Measurements from ENCODE around the gene ZNF362. TPM values are rescaled to one million over a fixed set of nuclear protein-coding genes. Genes with fewer than 3 reads are reported as not detected.

ZNF362 gene
- total and polyA plus RNA-seq, 10 of the 15 experiments (the other 5 are each of a cell fraction or from before 2014, with no cell fraction given), result 0.74 to 22.8 (median 7.4) TPM

DNA sequence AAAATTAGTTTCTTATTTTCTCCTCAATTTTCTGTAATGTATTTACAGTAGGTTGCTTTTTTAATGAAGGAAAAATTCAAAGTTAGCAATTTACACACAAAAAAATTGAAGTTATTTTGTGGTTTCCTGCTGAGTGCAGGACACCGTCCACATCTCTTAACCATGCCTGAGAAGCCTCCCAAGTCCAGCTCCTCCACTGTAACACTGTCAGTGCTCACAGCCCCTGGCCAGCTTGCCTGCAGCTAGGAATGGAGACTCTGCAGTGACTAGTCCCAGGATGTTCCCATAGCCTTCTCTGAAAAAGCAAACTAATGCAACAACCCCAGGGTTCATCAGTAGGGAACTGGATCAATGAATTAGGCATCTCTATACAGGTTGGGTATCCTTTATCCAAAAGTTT lies 61.1 kb downstream of the ZNF362 start (continued):
- TF ChIP-seq, protein P1, sequence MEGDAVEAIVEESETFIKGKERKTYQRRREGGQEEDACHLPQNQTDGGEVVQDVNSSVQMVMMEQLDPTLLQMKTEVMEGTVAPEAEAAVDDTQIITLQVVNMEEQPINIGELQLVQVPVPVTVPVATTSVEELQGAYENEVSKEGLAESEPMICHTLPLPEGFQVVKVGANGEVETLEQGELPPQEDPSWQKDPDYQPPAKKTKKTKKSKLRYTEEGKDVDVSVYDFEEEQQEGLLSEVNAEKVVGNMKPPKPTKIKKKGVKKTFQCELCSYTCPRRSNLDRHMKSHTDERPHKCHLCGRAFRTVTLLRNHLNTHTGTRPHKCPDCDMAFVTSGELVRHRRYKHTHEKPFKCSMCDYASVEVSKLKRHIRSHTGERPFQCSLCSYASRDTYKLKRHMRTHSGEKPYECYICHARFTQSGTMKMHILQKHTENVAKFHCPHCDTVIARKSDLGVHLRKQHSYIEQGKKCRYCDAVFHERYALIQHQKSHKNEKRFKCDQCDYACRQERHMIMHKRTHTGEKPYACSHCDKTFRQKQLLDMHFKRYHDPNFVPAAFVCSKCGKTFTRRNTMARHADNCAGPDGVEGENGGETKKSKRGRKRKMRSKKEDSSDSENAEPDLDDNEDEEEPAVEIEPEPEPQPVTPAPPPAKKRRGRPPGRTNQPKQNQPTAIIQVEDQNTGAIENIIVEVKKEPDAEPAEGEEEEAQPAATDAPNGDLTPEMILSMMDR (IDR thresholded peaks at IDR 0.05 in 2 of 3, conservative IDR thresholded peaks at IDR 0.05 in 1 of 3; ENCODE audit: control insufficient read depth in 2 of 3, extremely low read depth in 1 of 3, insufficient read depth in 1 of 3, low read depth in 3 of 3, low read length in 3 of 3), result no peak
- TF ChIP-seq SIN3A (IDR thresholded peaks at IDR 0.05; ENCODE audit: low read depth, low read length) (no peak), BACH1 (IDR thresholded peaks at IDR 0.05; ENCODE audit: borderline replicate concordance) (no peak), HDAC2 (IDR thresholded peaks at IDR 0.05) (no peak)

DNA sequence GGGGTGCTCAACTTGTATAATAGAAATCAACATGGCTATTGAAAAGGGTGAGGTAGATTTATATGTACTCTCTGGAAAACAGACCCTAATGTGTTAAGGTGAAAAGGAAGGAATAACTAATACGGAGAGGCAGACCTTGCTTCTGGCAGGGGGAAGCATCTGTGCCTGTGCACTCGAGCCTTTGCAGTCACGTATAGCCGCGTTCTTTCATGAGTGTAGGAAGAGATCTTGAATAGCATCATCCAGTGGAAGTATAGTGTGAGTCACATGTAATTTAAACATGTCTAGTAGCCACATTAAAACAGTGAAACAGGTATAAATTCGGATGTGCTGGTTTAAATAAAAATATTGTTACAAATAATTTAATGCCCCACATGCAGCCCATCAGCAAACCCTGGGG lies 61.7 kb downstream of the ZNF362 start:
- H3K27me3 ChIP-seq (replicated peaks in 1 of 2; ENCODE audit: control insufficient read depth in 2 of 2, insufficient read depth in 2 of 2, low read length in 1 of 2), result no peaks in the 10 kb centered on the region; a peak in 2 of 4 replicates
- H3K4me1 ChIP-seq (ENCODE audit: control insufficient read depth, insufficient read depth, low read length), result no peaks in the 10 kb centered on the region
- no peaks in the 10 kb centered on the region for H3K79me2 ChIP-seq (ENCODE audit: control insufficient read depth, insufficient read depth, low read length)
- no TSS peak for BruUV-seq (replicated peaks)
- no peak overlapping the region for H3K27ac ChIP-seq (ENCODE audit: control insufficient read depth, insufficient read depth)
- 37% methylated on average over 6 of the region's 6 CpGs for WGBS (ENCODE audit: insufficient coverage, insufficient replicate concordance, low lambda C conversion rate, missing lambda C conversion rate)
- TF ChIP-seq SMAD1 (IDR thresholded peaks at IDR 0.05; ENCODE audit: low read depth, partially characterized antibody) (no peak), ZNF207 (IDR thresholded peaks at IDR 0.05; ENCODE audit: borderline replicate concordance) (no peak)
- no peak overlapping the region for H3K4me2 ChIP-seq (ENCODE audit: control insufficient read depth, insufficient read depth)
- H2AFZ ChIP-seq (ENCODE audit: control insufficient read depth, low read depth, low read length), result no peak overlapping the region
- H4K20me1 ChIP-seq (ENCODE audit: control insufficient read depth, insufficient read depth), result no peaks in the 10 kb centered on the region
- peaks cover 0 to 2% of the 10 kb centered on the region in 2 experiments; a peak in 2 of 4 replicates for H3K36me3 ChIP-seq (ENCODE audit: control insufficient read depth in 2 of 2, insufficient read depth in 2 of 2, low read length in 1 of 2)
- H3K4me3 ChIP-seq, result no peak overlapping the region
- H3K9ac ChIP-seq (ENCODE audit: control insufficient read depth, insufficient read depth, low read length), result no peak overlapping the region
- ChIA-PET CTCF (no interaction called here), POLR2A (no interaction called here), RAD21 (ENCODE audit: unreplicated experiment) (no interaction called here), SMC1A (ENCODE audit: uncharacterized antibody, unreplicated experiment) (no interaction called here)
- FAIRE-seq (no peak), ATAC-seq (no peak), DNase-seq (ENCODE audit: low read depth, low spot score) (no peak)
- in situ Hi-C loops (cut with MboI), result no loop called here
- H3K9me3 ChIP-seq (replicated peaks; ENCODE audit: control insufficient read depth, insufficient read depth, low read length), result no peaks in the 10 kb centered on the region
- intact Hi-C loops (cut with micrococcal nuclease; ENCODE audit: unreplicated experiment), result no loop called here

All from GM12878 (cell line).